Erythroblast (primary cell): ENCODE measurements around the gene SGCD.
"Not testable (repeated sequence)": the region's sequence is repeated elsewhere in the genome, so short reads cannot be mapped to it uniquely, and the experiment has no call there.

Source experiments
- DNase-seq, 2 experiments: peaks; one replicate each; lab custom pipeline; 2025; lab: John Stamatoyannopoulos, UW
- GATA1 ChIP-seq: IDR thresholded peaks from 2 replicates; pipeline ENCODE4 v1.6.1; 2011; ENCODE audit warnings: low read depth, mild to moderate bottlenecking, control low read depth, low read length, moderate library complexity
- POLR2A ChIP-seq: IDR thresholded peaks from 2 replicates; pipeline ENCODE4 v1.6.1; 2011; ENCODE audit warnings: mild to moderate bottlenecking, low read length

SGCD gene

DNA sequence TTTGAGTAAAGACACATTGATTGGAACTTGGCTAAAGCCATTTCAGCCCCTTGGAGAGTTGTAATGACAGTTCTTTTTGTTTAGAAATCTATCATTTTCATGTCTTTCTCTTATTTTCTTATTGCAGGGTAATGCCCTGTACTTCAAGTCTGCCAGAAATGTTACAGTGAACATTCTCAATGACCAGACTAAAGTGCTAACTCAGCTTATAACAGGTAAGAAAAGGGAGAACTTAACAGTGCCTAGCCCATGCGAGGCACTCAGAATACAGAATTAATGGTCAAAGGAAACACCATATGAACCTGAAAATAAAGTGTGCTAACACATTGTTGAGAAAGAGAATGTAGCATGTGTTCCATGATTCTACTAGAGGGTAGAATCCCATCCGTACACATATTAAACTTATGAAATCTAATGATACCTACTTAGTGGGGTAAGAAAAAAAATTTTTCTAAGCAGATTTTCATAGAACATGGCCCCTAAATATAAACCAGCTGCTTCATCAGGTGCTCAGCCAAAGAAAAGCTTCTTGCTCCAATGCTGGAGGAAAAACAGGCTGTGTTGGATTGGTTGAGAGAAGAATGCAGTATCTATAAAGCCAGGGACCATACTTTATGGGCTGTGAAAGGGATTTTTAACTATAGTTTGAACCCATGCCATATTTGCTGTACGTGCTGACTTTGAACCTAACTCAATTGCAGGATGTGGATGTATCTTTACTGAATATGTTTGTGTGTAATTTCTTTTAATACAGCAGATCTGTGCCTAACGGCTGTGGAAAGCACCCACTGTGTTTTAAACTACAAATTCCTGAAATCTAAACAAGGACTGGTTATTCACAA, 262.4 kb downstream of the SGCD start:
- TF ChIP-seq POLR2A (no peak), GATA1 (no peak)
- DNase-seq, result no peak

DNA sequence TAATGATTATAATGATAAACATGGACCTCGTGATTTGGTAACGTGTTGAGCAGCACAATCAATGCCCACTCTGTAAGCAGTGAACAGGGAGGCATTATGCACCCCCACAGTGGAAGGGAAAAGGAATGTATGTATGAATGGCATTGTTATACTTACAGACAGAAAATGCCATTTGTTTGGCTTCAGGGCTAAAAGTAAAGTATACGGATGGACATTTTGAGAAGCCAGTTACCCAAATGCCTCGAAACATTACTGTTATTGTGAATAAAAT, 262.9 kb downstream of the SGCD start:
- TF ChIP-seq POLR2A (no peak), GATA1 (no peak)
- DNase-seq, result no peak

DNA sequence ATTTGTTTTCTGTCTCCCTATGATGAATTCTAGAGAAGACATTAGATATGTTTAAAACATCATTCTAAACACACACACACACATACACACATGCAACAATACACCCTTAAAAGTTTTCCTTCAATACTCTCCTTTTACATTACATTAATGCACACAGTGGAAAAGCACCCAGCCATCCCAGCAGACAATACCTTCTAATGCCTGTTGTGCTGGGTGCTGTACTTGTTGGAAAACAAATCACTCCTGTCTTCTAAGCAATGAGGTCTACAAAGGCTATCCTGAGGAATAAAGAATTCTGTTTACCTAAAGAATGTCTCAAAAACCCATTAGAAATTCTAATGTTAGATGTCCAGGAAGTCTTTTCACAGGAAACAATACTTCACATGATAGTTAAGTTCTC, 264.0 kb downstream of the SGCD start:
- TF ChIP-seq POLR2A, result no peak
- no peak for TF ChIP-seq GATA1
- DNase-seq, result no peak

DNA sequence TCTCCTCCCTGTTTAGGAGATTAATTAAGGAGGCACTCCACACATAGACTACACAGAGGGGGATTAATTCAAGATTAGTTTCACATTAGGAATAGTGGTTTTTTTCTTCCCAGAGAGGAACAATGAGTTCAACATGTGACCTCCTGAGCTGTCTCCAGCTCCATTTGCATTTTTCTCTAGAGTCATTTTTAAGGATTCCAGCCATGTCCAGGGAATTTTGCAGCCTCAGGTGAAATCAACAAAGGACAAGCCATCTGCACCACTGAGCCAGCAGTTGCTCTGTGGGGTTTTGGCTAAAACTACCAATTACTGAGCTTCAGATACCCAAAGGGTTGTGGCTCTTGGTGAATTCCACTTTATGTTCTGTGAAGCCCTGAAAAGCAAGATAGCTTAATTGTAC, 264.7 kb downstream of the SGCD start:
- no peak for TF ChIP-seq GATA1
- TF ChIP-seq POLR2A, result no peak

DNA sequence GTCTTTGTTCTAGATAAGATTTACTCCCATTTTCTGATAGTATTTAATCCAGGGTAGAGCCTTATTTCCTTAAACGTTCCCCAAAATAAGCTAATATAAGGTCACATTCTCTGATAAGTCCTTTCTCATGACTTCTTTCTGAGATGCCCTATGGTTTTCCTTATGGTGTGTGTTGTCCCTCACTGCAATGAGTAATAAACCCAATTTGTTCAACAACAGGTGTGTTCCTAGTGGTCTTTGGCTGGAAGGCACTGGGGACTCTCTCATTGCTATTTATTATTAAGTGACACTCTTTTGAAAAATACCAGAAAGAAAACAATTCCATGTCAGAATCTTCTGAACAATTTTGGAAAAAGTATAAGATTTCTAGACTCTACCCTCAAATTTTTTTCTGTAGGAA, 266.6 kb downstream of the SGCD start:
- no peak for DNase-seq

More for the DNA sequence above, 264.7 kb downstream of the SGCD start:
- no peak for DNase-seq

DNA sequence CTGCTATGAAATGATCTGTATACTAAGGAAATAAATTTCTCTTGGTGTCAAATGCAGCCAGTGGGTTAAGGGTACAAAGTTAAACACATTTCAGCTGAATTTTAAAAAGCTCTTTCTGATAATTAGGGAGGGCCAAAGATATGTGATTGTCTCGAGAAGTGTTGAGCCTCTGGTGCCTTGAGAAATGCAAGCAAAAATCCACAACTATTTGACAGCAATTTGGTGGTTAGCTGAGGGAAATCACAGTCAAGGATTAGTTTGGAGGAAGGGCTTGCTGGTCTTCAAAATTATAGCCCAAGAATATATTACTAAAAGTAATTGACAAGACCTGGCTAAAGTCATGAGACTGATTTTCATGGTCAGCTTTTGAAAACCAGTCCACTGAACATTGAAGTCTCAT, 267.4 kb downstream of the SGCD start:
- no peak for TF ChIP-seq GATA1
- no peak for TF ChIP-seq POLR2A
- DNase-seq, result no peak

More for the DNA sequence above, 266.6 kb downstream of the SGCD start:
- TF ChIP-seq GATA1 (no peak), POLR2A (no peak)

DNA sequence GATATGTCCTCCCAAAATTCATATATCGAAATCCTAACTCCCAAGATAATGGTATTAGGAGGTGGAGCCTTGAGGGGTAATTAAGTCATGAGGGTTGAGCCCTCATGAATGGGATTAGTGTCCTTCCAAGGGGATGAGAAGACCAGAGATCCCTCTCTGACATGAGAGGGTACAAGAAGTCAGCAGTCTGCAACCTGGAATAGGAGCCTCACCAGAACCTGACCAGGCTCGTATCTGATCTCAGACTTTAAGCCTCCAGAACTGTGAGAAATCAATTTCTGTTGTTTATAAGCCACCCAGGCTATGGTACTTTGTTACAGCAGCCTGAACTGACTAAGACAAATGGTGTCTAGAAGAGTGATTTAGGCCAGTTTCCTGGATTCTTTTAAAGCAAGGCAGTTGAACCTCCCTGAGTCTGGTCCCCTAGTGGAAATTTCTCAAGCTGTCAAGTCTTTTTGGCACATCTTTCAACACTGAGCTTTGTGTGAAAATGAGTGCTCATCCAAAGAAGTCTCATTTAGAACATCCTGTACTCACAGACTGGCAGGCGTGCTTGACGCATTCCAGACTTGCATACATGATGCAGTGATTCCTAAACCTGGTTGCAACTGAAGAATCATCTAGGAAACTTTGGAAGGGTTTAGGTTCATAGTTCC, 268.3 kb downstream of the SGCD start:
- no peak for DNase-seq
- TF ChIP-seq POLR2A, result no peak
- no peak for TF ChIP-seq GATA1

DNA sequence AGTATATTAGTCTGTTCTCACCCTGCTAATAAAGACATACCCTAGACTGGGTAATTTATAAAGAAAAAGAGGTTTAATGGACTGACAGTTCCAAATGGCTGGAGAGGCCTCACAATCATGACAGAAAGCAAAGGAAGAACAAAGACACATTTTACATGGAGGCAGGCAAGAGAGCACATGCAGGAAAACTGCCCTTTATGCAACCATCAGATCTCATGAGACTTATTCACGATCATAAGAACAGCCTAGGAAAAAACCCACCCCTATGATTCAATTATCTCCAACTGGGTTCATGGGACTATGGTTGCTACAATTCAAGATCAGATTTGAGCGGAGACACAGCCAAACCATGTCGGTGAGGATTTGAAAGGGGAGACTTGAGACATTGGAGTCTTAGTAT, 270.3 kb downstream of the SGCD start:
- DNase-seq, result no peak
- TF ChIP-seq POLR2A (no peak), GATA1 (no peak)

DNA sequence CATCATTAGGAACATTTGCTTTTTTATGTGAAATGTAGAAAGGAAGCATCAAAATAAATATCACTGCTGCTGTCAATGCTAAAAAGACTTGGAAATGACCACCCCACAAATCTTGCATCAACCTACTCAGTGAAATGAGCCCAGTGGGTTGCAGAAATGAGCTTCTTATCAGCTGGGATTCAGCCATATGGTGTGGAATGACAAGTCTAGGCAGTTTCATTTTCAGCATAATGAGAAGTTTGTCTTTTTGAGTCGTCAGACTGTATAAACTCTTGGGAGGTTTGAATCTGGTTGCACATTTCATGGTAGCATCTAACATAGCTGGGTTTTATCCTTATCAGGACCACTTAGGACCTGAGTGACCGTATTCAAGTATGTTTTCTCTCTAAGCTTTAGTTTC, 272.0 kb downstream of the SGCD start:
- TF ChIP-seq POLR2A, result no peak
- no peak for TF ChIP-seq GATA1
- no peak for DNase-seq

DNA sequence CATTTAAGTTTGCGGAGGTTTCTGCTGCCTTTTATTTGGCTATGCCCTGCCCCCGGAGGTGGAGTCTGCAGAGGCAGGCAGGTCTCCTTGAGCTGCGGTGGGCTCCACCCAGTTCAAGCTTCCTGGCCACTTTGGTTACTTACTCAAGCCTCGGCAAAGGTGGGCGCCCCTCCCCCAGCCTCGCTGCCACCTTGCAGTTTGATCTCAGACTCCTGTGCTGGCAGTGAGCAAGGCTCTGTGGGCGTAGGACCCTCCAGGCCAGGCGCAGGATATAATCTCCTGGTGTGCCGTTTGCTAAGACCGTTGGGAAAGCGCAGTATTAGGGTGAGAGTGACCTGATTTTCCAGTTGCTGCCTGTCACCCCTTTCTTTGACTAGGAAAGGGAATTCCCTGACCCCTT, 283.6 kb downstream of the SGCD start:
- not testable (repeated sequence) for DNase-seq

DNA sequence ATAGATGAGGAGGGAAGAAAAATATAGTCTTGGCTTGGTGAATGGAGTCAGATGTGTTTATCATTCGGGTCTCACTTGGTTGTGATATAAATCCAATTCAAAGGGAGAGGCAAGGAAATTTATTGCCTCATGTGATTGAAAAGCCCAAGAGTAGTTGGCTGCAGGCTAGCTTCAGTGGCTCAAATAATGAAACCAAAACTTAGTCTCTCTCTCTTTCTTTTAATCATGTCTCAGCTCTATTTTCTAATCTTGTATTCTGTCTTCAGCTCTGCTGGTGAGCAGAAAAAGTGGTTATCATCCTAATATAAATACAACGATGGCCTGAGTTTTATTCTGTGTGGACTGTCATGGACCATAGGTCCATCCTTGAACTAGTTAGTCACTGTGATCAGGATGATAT, 288.9 kb downstream of the SGCD start:
- no peak for DNase-seq
- TF ChIP-seq POLR2A (no peak), GATA1 (no peak)

DNA sequence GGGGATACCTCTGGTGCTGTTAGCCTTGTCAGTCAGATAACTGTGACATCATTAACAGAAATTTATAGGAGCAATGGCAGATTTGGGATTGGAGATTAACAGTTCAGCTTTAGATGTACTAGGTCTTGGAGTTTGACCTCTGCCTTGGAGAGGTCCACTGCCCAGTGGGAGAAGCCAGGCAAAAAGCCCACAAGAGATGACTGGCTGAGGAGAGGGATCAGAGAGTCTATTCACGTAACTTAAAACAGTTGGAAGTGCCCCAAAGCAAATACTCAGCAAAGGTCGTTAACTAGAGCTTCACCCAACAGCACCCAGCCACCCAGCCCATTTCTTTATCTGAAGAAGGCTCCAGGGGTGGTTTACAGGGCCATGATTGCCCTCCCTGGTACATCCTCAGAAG, 290.5 kb downstream of the SGCD start:
- no peak for TF ChIP-seq POLR2A
- TF ChIP-seq GATA1, result no peak
- no peak for DNase-seq

DNA sequence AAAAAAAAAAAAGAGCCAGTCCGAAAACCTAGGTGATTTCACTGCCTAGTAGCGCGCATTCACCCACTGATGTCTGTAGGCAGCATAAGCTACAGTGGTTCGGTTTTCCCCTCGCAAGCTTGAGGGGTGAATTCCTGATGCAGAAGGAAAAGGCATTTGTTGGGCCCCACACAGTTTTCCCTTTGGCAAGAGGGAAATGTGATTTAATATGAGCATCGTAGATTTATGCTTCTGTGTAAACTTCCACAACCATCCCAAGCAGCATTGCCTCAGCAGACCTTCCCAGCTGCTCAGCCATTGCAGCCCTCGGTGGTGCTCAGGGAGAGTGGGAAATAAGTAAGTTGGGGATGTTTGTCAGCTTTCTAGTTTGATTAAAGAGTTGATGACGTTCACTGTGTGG, 291.6 kb downstream of the SGCD start:
- TF ChIP-seq POLR2A, result no peak
- no peak for TF ChIP-seq GATA1
- DNase-seq, result no peak

DNA sequence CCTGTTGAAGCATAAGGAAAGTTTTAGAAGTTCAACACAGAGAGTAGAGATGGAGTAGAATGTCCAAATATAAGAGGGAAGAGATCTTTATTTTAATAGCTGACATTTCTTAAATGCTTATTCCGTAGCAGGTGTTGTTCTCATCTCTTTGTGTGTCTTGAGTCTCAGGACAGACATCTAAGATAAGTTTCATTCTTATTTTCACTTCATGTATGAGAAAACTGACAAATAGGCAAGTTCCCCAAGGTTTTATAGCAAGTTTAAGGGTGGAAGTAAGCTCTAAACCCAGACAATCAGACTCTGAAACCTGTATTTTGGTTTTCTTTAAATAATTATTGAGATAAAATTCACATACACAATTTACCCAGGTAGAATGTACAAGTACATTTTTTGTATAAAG, 294.8 kb downstream of the SGCD start:
- no peak for DNase-seq
- TF ChIP-seq POLR2A, result no peak
- no peak for TF ChIP-seq GATA1
